ENCODE results near the gene REST.
"Not testable (repeated sequence)": the region's sequence is repeated elsewhere in the genome, so short reads cannot be mapped to it uniquely, and the experiment has no call there.

Gene REST

DNA sequence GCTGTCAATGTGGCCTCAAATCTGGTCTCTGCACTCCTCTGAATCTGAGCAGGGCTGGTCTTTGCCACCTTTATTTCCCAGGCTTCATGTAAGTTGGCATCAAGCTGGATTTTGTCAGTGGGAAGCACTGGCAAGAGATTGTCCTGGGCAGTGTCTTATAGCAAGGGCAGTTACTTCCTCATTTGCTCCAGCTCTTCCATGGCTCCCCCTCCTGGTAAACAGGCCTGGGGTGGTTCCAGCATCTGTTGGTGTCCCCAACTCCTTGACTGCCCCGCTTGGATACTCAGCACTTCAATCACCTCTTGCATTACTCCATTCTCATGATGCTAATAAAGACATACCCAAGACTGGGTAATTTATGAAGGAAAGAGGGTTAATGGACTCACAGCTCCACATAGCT lies 15.0 kb upstream of the REST start:
- no peak for DNase-seq (ENCODE audit: low read depth, low spot score)
- H3K4me3 ChIP-seq (ENCODE audit: low read depth, low read length) = no peak overlapping the region
- in situ Hi-C loops (cut with HindIII; ENCODE audit: low sequenced_read_pairs) = no loop called here
- TF ChIP-seq, protein P1, sequence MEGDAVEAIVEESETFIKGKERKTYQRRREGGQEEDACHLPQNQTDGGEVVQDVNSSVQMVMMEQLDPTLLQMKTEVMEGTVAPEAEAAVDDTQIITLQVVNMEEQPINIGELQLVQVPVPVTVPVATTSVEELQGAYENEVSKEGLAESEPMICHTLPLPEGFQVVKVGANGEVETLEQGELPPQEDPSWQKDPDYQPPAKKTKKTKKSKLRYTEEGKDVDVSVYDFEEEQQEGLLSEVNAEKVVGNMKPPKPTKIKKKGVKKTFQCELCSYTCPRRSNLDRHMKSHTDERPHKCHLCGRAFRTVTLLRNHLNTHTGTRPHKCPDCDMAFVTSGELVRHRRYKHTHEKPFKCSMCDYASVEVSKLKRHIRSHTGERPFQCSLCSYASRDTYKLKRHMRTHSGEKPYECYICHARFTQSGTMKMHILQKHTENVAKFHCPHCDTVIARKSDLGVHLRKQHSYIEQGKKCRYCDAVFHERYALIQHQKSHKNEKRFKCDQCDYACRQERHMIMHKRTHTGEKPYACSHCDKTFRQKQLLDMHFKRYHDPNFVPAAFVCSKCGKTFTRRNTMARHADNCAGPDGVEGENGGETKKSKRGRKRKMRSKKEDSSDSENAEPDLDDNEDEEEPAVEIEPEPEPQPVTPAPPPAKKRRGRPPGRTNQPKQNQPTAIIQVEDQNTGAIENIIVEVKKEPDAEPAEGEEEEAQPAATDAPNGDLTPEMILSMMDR (IDR thresholded peaks at IDR 0.05; ENCODE audit: low read depth, low read length) = no peak

DNA sequence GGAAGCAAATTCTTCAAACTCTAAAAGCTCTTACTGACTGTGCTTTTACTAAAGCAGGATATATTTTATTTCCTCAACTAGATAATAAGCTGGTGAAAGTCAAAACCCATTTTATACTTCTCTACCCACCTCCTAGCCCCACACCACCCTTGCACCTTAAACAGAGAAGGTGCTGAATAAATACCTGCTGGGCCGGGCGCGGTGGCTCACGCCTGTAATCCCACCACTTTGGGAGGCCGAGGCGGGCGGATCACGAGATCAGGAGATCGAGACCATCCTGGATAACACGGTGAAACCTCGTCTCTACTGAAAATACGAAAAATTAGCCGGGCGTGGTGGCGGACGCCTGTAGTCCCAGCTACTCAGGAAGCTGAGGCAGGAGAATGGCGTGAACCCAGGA lies 9.9 kb upstream of the REST start:
- H3K4me3 ChIP-seq (ENCODE audit: low read depth, low read length); DNase-seq (ENCODE audit: low read depth, low spot score); in situ Hi-C loops (cut with HindIII; ENCODE audit: low sequenced_read_pairs): not testable (repeated sequence)

DNA sequence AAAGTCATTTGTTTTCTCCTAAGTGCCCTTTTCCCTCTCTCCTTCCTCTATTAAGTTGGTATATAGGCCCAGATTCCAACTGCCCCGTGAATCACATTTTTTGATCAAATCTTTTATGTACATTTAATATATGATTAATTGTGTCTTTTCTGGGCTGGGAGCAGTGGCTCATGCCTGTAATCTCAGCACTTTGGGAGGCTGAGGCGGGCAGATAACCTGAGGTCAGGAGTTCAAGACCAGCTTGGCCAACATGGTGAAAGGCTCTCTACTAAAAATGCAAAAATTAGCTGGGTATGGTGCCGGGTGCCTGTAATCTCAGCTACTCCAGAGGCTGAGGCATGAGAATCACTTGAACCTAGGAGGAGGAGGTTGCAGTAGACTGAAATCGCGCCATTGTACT lies 7.5 kb upstream of the REST start:
- H3K4me3 ChIP-seq (ENCODE audit: low read depth, low read length); in situ Hi-C loops (cut with HindIII; ENCODE audit: low sequenced_read_pairs); DNase-seq (ENCODE audit: low read depth, low spot score): not testable (repeated sequence)

DNA sequence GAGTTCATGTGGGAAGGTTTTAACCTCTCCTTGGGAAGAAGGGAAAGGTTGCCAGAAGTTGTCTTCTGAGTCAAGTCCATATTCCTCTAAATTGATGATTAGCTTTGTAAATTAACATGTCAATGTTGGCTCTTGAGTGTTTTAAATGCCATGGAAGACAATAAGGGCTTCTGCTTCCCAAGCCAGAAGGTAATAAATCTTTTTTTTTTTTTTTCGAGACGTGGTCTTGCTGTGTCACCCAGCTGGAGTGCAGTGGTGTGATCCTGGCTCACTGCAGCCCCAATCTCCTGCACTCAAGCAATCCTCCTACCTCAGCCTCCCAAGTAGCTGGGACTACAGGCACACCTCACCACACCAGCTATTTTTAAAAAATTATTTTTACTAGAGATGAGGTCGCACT lies 5.0 kb upstream of the REST start:
- in situ Hi-C loops (cut with HindIII; ENCODE audit: low sequenced_read_pairs) = no loop called here
- DNase-seq (ENCODE audit: low read depth, low spot score) = no peak
- TF ChIP-seq, protein P1 (IDR thresholded peaks at IDR 0.05; ENCODE audit: low read depth, low read length) = no peak
- no peak overlapping the region for H3K4me3 ChIP-seq (ENCODE audit: low read depth, low read length)

DNA sequence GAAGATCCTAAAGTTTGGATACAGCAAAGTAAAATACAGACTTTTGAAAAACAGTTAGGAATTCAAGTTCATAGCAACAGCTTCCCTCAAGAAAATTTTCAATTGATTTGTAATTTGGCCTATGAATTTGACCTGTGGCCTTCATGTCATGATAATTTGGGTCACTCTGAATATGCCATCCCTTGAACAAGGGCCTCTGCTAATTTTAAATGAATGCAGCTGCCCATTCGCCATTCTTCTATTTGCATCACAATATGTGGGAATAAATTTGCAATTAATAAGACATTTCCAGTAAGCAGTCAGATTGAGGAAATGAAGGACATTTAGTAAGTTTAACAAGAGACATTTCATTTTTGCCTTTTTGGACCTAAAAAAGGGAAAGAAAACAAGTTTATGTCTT lies 1.9 kb upstream of the REST start:
- no peak overlapping the region for H3K4me3 ChIP-seq (ENCODE audit: low read depth, low read length)
- TF ChIP-seq, protein P1 (IDR thresholded peaks at IDR 0.05; ENCODE audit: low read depth, low read length) = no peak
- in situ Hi-C loops (cut with HindIII; ENCODE audit: low sequenced_read_pairs) = no loop called here
- no peak for DNase-seq (ENCODE audit: low read depth, low spot score)

DNA sequence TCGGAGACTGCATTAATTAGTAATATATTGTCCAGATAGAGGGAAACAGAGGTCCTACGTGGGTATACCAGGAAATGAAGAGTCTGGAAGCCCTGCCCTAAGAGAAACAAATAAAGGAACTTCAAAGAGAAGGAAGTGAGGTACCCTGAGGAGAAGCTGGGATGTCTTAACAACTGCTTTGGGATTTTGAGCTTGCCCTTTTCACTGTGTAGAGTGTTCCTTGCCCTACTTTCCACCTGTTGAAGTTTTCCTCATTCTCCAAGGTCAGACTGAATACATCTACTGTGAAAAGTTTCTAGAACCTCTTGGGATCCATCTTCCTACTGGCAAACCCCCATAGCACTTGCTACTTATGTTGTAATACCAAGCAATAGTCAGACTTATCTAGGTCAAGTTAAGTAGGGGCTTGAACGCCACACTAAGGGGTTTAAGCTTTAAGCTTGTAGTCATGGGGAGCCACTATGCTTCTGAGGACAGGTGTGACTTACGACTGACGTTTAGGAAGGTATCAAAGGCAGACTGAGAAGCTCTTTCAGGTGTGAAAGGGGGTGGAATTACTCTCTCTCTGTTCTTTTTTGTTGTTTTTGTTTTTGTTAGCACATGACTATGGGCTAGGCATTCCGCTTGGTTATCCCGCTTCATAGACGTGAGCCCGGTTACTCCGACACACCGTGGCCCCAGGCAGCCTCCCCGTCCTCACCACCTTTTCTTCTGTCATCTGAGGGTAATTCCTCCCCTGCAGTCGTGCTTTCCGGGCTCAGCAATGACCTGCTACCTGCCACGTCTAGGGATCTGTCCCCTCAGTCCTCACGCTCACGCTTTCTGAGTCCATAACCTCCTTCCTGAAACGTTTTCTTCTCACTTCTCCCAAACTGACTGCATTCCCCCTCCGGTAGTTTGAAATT lies 959 bp upstream of the REST start:
- H3K4me3 ChIP-seq (ENCODE audit: low read depth, low read length) = peak overlapping the region; percentile 60
- DNase-seq (ENCODE audit: low read depth, low spot score) = no peak

DNA sequence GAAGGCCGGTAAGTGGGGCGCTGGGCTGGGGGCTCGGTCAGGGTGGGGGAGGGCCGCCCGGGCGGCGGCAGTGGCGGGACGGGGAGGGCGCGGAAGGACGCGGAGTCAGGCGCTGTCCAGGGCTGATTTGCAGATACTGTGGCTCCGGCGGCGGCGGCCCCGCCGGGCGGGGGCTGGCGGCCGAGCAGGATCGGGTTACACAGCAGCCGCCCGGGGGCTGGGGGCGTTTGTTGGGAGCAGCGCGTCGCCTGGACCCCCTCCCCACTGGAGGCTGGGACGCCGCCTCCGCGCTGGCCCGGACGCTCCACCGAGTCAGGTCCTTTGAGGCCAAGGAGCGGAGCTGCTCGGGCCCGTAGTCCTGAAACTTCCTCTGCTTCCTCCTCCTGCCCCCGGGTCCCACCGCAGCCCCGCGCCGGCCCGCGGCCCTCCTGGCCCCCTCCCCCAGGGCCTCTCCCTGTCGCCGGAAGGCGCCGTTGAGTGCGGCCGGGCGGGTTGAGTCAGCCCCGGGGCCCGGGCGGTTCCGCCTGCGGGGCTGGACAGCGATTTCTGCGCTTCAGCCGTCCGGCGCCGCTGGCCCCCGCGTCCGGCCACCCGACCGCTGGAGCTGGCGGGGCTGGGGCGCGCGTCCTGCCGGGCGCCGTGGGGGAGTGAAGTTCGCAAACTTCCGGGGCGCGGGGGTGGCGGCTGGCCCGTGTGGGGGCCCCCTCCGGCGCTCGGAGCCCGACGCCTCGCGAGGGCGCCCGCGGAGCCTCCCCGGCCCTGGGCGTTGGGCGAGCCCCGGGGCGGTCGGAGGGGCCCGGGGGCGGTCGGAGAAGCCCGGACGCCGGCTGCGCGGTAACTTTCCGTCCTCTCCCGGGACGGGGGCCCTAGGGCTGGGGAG lies 746 bp downstream of the REST start:
- in situ Hi-C loops (cut with HindIII; ENCODE audit: low sequenced_read_pairs) = no loop called here
- TF ChIP-seq, protein P1 (IDR thresholded peaks at IDR 0.05; ENCODE audit: low read depth, low read length) = no peak
- peak; percentile 74 for DNase-seq (ENCODE audit: low read depth, low spot score)

More for the DNA sequence above, 959 bp upstream of the REST start:
- in situ Hi-C loops (cut with HindIII; ENCODE audit: low sequenced_read_pairs) = no loop called here
- TF ChIP-seq, protein P1 (IDR thresholded peaks at IDR 0.05; ENCODE audit: low read depth, low read length) = no peak

More for the DNA sequence above, 746 bp downstream of the REST start:
- peak overlapping the region; percentile 91 for H3K4me3 ChIP-seq (ENCODE audit: low read depth, low read length)
